ENCODE results near the gene CPLX3. TPM values are rescaled to one million over a fixed set of nuclear protein-coding genes. Genes with fewer than 3 reads are reported as not detected.

Gene CPLX3
- total RNA-seq, 1 donor from 2014 or later = not detected

DNA sequence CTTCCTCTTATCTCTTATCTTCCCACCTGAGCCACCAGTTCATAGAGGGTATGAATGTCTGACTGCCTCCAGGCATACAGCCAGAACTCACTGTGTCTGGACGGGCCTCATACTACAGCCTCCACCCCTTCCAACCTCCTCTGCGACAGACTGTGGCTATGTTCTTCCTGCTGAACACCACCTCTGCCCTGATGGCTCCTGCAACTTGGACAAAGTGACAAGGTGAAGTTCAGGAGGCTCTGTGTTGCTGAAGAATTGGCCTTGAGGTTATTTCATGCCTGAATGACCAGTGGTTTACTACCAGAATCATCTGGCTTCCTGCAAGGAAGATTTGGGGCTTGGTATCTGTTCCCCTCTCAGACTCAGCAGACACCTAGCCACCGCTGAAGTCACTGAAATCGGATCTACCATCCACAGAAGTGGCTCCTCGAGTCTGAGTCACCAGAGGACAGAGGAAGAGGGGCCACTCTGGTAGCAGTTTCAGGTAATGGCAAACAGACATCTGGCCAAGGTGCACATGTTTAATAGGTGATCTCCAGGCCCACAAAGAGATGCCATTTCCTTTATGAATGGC lies 30.7 kb downstream of the CPLX3 start:
- TF ChIP-seq, protein P1, sequence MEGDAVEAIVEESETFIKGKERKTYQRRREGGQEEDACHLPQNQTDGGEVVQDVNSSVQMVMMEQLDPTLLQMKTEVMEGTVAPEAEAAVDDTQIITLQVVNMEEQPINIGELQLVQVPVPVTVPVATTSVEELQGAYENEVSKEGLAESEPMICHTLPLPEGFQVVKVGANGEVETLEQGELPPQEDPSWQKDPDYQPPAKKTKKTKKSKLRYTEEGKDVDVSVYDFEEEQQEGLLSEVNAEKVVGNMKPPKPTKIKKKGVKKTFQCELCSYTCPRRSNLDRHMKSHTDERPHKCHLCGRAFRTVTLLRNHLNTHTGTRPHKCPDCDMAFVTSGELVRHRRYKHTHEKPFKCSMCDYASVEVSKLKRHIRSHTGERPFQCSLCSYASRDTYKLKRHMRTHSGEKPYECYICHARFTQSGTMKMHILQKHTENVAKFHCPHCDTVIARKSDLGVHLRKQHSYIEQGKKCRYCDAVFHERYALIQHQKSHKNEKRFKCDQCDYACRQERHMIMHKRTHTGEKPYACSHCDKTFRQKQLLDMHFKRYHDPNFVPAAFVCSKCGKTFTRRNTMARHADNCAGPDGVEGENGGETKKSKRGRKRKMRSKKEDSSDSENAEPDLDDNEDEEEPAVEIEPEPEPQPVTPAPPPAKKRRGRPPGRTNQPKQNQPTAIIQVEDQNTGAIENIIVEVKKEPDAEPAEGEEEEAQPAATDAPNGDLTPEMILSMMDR (IDR thresholded peaks at IDR 0.05) = no peak
- no peak overlapping the region for H3K27ac ChIP-seq
- no peaks in the 10 kb centered on the region for H3K9me3 ChIP-seq
- H3K36me3 ChIP-seq = peaks cover 21 to 23% of the 10 kb centered on the region in 2 donors
- intact Hi-C loops (cut with DNase I) = no loop called here
- peaks cover 0 to 5% of the 10 kb centered on the region in 2 donors for H3K4me1 ChIP-seq
- no peaks in the 10 kb centered on the region for H3K27me3 ChIP-seq
- no peak for DNase-seq (ENCODE audit: low spot score in 2 of 2)
- H3K4me3 ChIP-seq = no peak overlapping the region

DNA sequence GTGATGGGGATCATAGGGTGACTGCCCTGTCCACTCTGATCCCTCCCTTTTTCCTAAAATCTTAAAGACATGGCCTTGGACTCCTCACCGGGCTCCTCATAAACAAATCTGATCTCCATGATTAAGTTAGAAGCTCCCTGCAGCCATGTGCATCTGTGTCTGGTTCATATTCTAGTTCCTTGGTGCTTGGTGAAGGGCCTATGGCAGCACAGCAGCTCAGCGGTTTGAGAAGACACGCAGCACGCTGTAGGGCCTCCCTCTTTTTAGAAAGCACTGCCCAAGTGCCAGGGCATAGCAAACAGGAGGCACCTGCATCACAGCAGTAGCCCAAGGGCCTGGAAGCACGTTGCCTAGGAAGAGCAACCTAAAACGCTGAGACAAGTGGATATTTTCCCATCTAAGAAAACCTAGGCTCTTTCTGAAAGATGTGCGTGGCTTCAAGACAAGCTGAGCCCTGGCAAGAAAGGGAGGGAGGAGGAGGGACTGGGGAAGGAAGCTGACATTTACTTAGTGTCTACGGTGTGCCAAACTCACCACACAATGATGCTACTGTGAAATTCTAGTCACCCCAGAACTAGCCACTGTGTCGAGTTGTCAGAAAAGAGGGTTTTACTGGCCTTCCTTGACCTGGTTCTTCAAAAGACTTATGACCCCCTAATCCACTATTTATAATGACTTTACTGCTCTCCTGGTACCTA lies 31.4 kb downstream of the CPLX3 start:
- no peaks in the 10 kb centered on the region for H3K27me3 ChIP-seq
- DNase-seq (ENCODE audit: low spot score in 2 of 2) = no peak
- intact Hi-C loops (cut with DNase I) = no loop called here
- H3K27ac ChIP-seq = no peak overlapping the region
- H3K4me1 ChIP-seq = peaks cover 0 to 5% of the 10 kb centered on the region in 2 donors
- H3K4me3 ChIP-seq = no peak overlapping the region
- H3K36me3 ChIP-seq = peaks cover 14 to 16% of the 10 kb centered on the region in 2 donors
- TF ChIP-seq, protein P1 (IDR thresholded peaks at IDR 0.05) = no peak
- H3K9me3 ChIP-seq = no peaks in the 10 kb centered on the region

DNA sequence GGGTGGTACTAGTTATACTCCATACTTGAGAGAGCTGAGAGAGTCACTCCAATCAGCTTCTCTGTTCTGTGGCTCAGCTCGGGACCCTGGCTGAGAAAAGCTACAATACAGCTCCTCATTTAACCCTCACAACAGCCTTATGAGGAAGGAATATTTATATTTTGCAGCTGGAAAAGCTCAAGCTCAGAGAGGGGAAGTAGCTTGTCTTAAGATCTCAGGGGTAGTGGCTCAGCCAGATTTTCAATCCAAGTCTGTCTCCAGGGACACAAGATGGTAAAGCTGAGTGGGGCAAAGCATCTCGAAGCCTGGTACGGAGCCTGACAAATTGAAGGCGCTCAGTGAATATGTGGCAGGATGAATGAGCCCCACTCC lies 31.9 kb downstream of the CPLX3 start:
- Histone ChIP-seq H3K4me3 (no peak overlapping the region), H3K36me3 (peaks cover 9 to 11% of the 10 kb centered on the region in 2 donors), H3K27me3 (no peaks in the 10 kb centered on the region), H3K27ac (no peak overlapping the region), H3K4me1 (peaks cover 0 to 5% of the 10 kb centered on the region in 2 donors), H3K9me3 (no peaks in the 10 kb centered on the region)
- intact Hi-C loops (cut with DNase I) = no loop called here
- TF ChIP-seq, protein P1 (IDR thresholded peaks at IDR 0.05) = no peak
- DNase-seq (ENCODE audit: low spot score in 2 of 2) = no peak

DNA sequence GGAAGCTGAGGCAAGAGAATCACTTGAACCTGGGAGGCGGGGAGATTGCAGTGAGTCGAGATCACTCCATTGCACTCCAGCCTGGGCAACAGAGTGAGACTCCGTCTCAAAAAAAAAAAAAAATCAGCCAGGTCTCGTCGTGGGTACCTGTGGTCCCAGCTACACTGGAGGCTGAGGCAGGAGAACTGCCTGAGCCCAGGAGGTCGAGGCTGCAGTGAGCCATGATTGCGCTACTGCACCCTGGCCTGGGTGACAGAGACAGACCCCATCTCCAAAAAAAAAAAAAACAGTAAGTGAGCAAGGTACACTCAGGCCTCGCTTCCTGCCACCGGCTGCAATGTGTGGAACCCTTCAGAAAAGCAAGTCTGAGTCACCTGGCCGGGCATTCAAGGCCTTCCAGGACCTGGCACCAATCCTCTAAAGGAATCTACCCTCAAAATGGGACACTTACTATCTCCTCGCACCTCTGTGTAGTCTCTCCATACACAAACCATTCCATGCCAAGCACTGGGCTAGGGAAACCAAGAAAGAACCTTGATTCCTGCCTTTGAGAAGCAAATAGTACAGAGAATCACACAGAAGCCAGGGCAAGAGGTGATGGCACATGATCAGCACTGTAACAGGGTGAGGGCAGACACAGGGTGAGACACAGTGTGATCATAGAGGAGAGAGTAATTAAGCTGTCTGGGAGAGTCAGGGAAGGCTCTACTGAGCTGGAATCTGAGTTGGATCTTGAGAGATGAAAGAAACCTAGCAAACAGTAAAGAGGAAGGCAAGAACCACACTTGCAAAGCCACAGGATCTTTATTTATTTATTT lies 37.0 kb downstream of the CPLX3 start:
- TF ChIP-seq, protein P1 (IDR thresholded peaks at IDR 0.05) = no peak
- Histone ChIP-seq H3K9me3 (no peaks in the 10 kb centered on the region), H3K4me1 (peaks cover 1 to 5% of the 10 kb centered on the region in 2 donors), H3K36me3 (peaks cover 3 to 5% of the 10 kb centered on the region in 2 donors), H3K4me3 (no peak overlapping the region), H3K27me3 (no peaks in the 10 kb centered on the region), H3K27ac (no peak overlapping the region)
- no peak for DNase-seq (ENCODE audit: low spot score in 2 of 2)
- intact Hi-C loops (cut with DNase I) = no loop called here

DNA sequence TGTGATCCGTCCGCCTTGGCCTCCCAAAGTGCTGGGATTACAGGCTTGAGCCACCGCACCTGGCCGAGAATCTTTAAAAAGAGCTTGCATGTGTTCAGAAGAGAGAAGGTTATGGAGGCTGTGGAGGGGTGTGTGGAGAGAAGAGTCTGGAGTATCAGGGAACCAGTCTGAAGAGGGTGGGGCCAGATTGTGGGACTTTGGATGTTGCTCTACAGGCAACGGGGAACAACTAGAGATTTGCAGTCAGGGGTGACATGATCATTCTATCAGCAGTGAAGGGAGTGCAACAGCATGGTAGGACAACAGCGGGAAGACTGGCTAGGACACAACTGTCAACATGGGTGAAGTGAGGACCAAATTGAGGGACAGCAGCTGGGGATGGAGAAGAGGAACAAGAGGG lies 37.9 kb downstream of the CPLX3 start:
- intact Hi-C loops (cut with DNase I) = no loop called here
- Histone ChIP-seq H3K9me3 (no peaks in the 10 kb centered on the region), H3K27ac (no peak overlapping the region), H3K27me3 (no peaks in the 10 kb centered on the region), H3K4me3 (no peak overlapping the region), H3K4me1 (peaks cover 3 to 11% of the 10 kb centered on the region in 2 donors), H3K36me3 (peaks cover 3 to 5% of the 10 kb centered on the region in 2 donors)
- no peak for DNase-seq (ENCODE audit: low spot score in 2 of 2)
- TF ChIP-seq, protein P1 (IDR thresholded peaks at IDR 0.05) = no peak
